HCT116 (cell line): ENCODE data around the gene HSPBAP1.

Experiments used
- CTCF ChIP-seq, 3 experiments: fragments of 200-600 bp in 1 of 3; sonication (generic) in 1 of 3; IDR thresholded peaks in 2 of 3; conservative IDR thresholded peaks in 1 of 3; 2 replicates each; pipeline ENCODE4 v1.5.1; 2012 to 2017; ENCODE audit warnings: low read depth in 2 of 3, low read length in 2 of 3, antibody characterized with exemption in 1 of 3, borderline replicate concordance in 1 of 3, control low read depth in 1 of 3, mild to moderate bottlenecking in 1 of 3, mixed read lengths in 1 of 3, mixed run types in 1 of 3, moderate library complexity in 1 of 3; ENCODE audit not compliant: insufficient read depth in 1 of 3
- EZH2 ChIP-seq: fragments of 200-600 bp; sonication (generic); IDR thresholded peaks from 2 replicates; pipeline ENCODE4 v1.6.1; 2017; ENCODE audit warnings: antibody characterized with exemption, mixed run types
- EZH2phosphoT487 ChIP-seq: fragments of 200-600 bp; IDR thresholded peaks from 2 replicates; pipeline ENCODE4 v1.6.1; 2018; ENCODE audit warnings: antibody characterized with exemption, borderline replicate concordance
- JUND ChIP-seq: IDR thresholded peaks from 2 replicates; pipeline ENCODE4 v1.6.1; 2012
- POLR2AphosphoS5 ChIP-seq: IDR thresholded peaks from 2 replicates; pipeline ENCODE4 v1.6.1; 2011; ENCODE audit warnings: mild to moderate bottlenecking, low read depth, low read length, moderate library complexity
- RAD21 ChIP-seq: IDR thresholded peaks from 2 replicates; pipeline ENCODE4 v1.6.1; 2012; ENCODE audit warnings: low read depth, mild to moderate bottlenecking
- SIN3A ChIP-seq: IDR thresholded peaks from 2 replicates; pipeline ENCODE4 v1.6.1; 2012; ENCODE audit warnings: low read depth
- SP1 ChIP-seq: IDR thresholded peaks from 2 replicates; pipeline ENCODE4 v1.6.1; 2012; ENCODE audit warnings: low read depth
- TCF7L2 ChIP-seq: IDR thresholded peaks from 2 replicates; pipeline ENCODE4 v1.7.0; 2011; ENCODE audit warnings: borderline replicate concordance, inconsistent platforms; ENCODE audit not compliant: insufficient read depth, insufficient read length; ENCODE audit errors: extremely low read depth

DNA sequence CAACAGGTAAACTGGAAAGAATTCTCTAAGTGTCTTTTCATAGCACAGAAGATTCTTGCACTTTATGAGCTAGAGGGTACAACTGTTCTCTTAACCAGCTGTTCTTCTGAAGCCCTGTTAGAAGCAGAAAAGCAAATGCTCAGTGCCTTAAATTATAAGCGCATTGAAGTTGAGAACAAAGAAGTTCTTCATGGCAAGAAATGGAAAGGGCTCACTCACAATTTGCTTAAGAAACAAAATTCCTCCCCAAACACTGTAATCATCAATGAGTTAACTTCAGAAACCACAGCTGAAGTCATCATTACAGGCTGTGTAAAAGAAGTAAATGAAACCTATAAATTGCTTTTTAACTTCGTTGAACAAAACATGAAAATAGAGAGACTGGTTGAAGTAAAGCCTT, 93.4 kb downstream of the HSPBAP1 start:
- TF ChIP-seq EZH2: no peak
- no peak for TF ChIP-seq SP1
- no peak for TF ChIP-seq CTCF (IDR thresholded peaks at IDR 0.05 in 2 of 3, conservative IDR thresholded peaks at IDR 0.05 in 1 of 3; ENCODE audit: borderline replicate concordance in 1 of 3, insufficient read depth in 1 of 3, low read depth in 2 of 3, low read length in 2 of 3)
- no peak for TF ChIP-seq POLR2AphosphoS5
- TF ChIP-seq TCF7L2: no peak
- no peak for TF ChIP-seq RAD21
- no peak for TF ChIP-seq JUND
- TF ChIP-seq EZH2phosphoT487: no peak
- no peak for TF ChIP-seq SIN3A
